Esophagus muscularis mucosa (tissue), 4 donors: Measurements from ENCODE around the gene RAD51AP1.

Experiments used
- CTCF ChIP-seq, 3 experiments: fragments of 200-600 bp in 2 of 3; fragments of 450-650 bp in 1 of 3; sonication (generic) in 2 of 3; IDR thresholded peaks; one replicate each; pipeline ENCODE4 v1.5.1; 2017 to 2019; ENCODE audit warnings: antibody characterized with exemption in 3 of 3, mild to moderate bottlenecking in 2 of 3, moderate library complexity in 1 of 3
- EP300 ChIP-seq: sonication (generic); formaldehyde crosslinking; IDR thresholded peaks from one replicate; pipeline ENCODE4 v1.6.1; 2017; ENCODE audit warnings: antibody characterized with exemption
- POLR2A ChIP-seq: fragments of 450-650 bp; IDR thresholded peaks from one replicate; pipeline ENCODE4 v1.6.1; 2017; ENCODE audit warnings: antibody characterized with exemption, moderate library complexity, mild to moderate bottlenecking, low read depth
- POLR2AphosphoS5 ChIP-seq, 2 donors: sonication (generic); formaldehyde crosslinking; IDR thresholded peaks; one replicate each; pipeline ENCODE4 v1.6.1; 2017; ENCODE audit warnings: antibody characterized with exemption in 2 of 2

- TF ChIP-seq POLR2AphosphoS5 (IDR thresholded peaks at IDR 0.05) (no peak), CTCF (IDR thresholded peaks at IDR 0.05) (no peak), EP300 (no peak), POLR2A (no peak)
Observed at GRCh38 chr12:4505376-4505986, 33.2 kb upstream of the RAD51AP1 start.
